Endothelial cell of umbilical vein (primary cell): ENCODE results near the gene CCR9. TPM values are rescaled to one million over a fixed set of nuclear protein-coding genes. Genes with fewer than 3 reads are reported as not detected.

Experiments
- BruUV-seq: library from RNA; stranded (reverse); fragments of 400-500 nt; replicated peaks from 2 replicates; lab custom pipeline; 2021; lab: Mats Ljungman, UMichigan
- CTCF ChIA-PET: fragments of 300-600, 350-600 bp; sonication (Branson Sonifier 250); formaldehyde crosslinking; loops from one replicate; lab custom pipeline; 2021; ENCODE audit warnings: antibody characterized with exemption, inconsistent platforms; lab: Charles Lee
- POLR2A ChIA-PET: fragments of 300-600, 350-600 bp; sonication (Branson Sonifier 250); formaldehyde crosslinking; loops from one replicate; lab custom pipeline; 2021; ENCODE audit warnings: antibody characterized with exemption, inconsistent platforms; lab: Charles Lee
- DNase-seq: peaks from one replicate; pipeline ENCODE4 v3.0.0-alpha.2; 2011; ENCODE audit warnings: low read depth, low spot score
- FAIRE-seq: peaks from 2 replicates; lab custom pipeline; 2011; peaks lifted over from hg19 to GRCh38; lab: Jason Lieb, UNC
- H2AFZ ChIP-seq: 2 replicates; pipeline ENCODE4 v1.6.0; 2012; ENCODE audit warnings: low read depth, low read length, control low read depth, inconsistent platforms
- H3K27ac ChIP-seq: 2 replicates; pipeline ENCODE4 v1.5.1; 2011; ENCODE audit warnings: low read depth, mild to moderate bottlenecking, control low read depth, low read length, moderate library complexity; ENCODE audit not compliant: insufficient read depth
- H3K27me3 ChIP-seq, 2 experiments: 2 replicates each; pipeline versions ENCODE4 v1.6.0 to v1.6.1; 2011; ENCODE audit warnings: low read length in 2 of 2, mixed read lengths in 1 of 2; ENCODE audit not compliant: control insufficient read depth in 2 of 2, insufficient read depth in 2 of 2
- H3K36me3 ChIP-seq, 2 experiments: 2 replicates in 1 of 2; 3 replicates in 1 of 2; pipeline ENCODE4 v1.5.1; 2011; ENCODE audit warnings: low read length in 2 of 2, mild to moderate bottlenecking in 1 of 2, moderate library complexity in 1 of 2; ENCODE audit not compliant: control insufficient read depth in 2 of 2, insufficient read depth in 2 of 2; ENCODE audit errors: extremely low read depth in 1 of 2
- H3K4me1 ChIP-seq: 3 replicates; pipeline ENCODE4 v1.5.1; 2011; ENCODE audit warnings: mild to moderate bottlenecking, low read length; ENCODE audit not compliant: control insufficient read depth, insufficient read depth; ENCODE audit errors: extremely low read depth
- H3K4me2 ChIP-seq: 2 replicates; pipeline ENCODE4 v1.6.1; 2011; ENCODE audit warnings: low read length, control low read depth, mixed read lengths; ENCODE audit not compliant: insufficient read depth
- H3K4me3 ChIP-seq, 3 experiments: fragments of 200-600 bp in 1 of 3; sonication (generic), shearing (Covaris generic) in 1 of 3; replicated peaks in 1 of 3; 2 replicates each; pipeline ENCODE4 v1.5.1; 2011 to 2016; ENCODE audit warnings: control low read depth in 3 of 3, low read length in 3 of 3, mild to moderate bottlenecking in 2 of 3, inconsistent platforms in 1 of 3, low read depth in 1 of 3, moderate library complexity in 1 of 3; ENCODE audit not compliant: insufficient read depth in 1 of 3
- H3K79me2 ChIP-seq: 2 replicates; pipeline ENCODE4 v1.6.0; 2012; ENCODE audit warnings: low read length, inconsistent platforms; ENCODE audit not compliant: control insufficient read depth, insufficient read depth
- H3K9ac ChIP-seq: replicated peaks from 2 replicates; pipeline ENCODE3; 2011; ENCODE audit warnings: low read length, control low read depth; ENCODE audit not compliant: insufficient read depth; ENCODE audit errors: extremely low read depth
- H3K9me1 ChIP-seq: replicated peaks from 3 replicates; pipeline ENCODE4 v1.6.0; 2011; ENCODE audit warnings: mild to moderate bottlenecking, low read length; ENCODE audit not compliant: control insufficient read depth, insufficient read depth; ENCODE audit errors: extremely low read depth
- H3K9me3 ChIP-seq: replicated peaks from 2 replicates; pipeline ENCODE4 v1.5.1; 2012; ENCODE audit warnings: low read length, inconsistent platforms; ENCODE audit not compliant: control insufficient read depth, insufficient read depth
- H4K20me1 ChIP-seq: replicated peaks from 2 replicates; pipeline ENCODE3; 2011; ENCODE audit warnings: mild to moderate bottlenecking, low read length; ENCODE audit not compliant: control insufficient read depth, insufficient read depth; ENCODE audit errors: extremely low read depth
- CTCF ChIP-seq, 2 donors: IDR thresholded peaks; 1 replicate in 1 of 2; 2 replicates in 1 of 2; pipeline ENCODE4 v1.5.1; 2011; ENCODE audit warnings: low read length in 2 of 2, mild to moderate bottlenecking in 2 of 2, moderate library complexity in 2 of 2, control low read depth in 1 of 2, inconsistent platforms in 1 of 2, low read depth in 1 of 2; ENCODE audit not compliant: insufficient read depth in 1 of 2; ENCODE audit errors: extremely low read depth in 1 of 2
- EZH2 ChIP-seq: IDR thresholded peaks from 2 replicates; pipeline ENCODE4 v1.6.1; 2012; ENCODE audit warnings: borderline replicate concordance, low read depth, mild to moderate bottlenecking, moderate library complexity, low read length, inconsistent platforms; ENCODE audit not compliant: severe bottlenecking
- FOS ChIP-seq: IDR thresholded peaks from 2 replicates; pipeline ENCODE4 v1.6.1; 2011; ENCODE audit warnings: mild to moderate bottlenecking, low read length, moderate library complexity, borderline replicate concordance; ENCODE audit not compliant: insufficient read depth
- GATA2 ChIP-seq: IDR thresholded peaks from 2 replicates; pipeline ENCODE4 v1.7.0; 2011; ENCODE audit warnings: low read depth, mild to moderate bottlenecking, moderate library complexity, mixed read lengths, low read length; ENCODE audit not compliant: insufficient read length, insufficient read depth
- MAX ChIP-seq: IDR thresholded peaks from 2 replicates; pipeline ENCODE4 v1.6.1; 2011; ENCODE audit not compliant: insufficient read depth, insufficient read length
- MYC ChIP-seq: IDR thresholded peaks from one replicate; pipeline ENCODE4 v1.6.1; 2011; ENCODE audit warnings: mild to moderate bottlenecking, low read depth, low read length
- POLR2A ChIP-seq: IDR thresholded peaks from 2 replicates; pipeline ENCODE4 v1.6.1; 2012; ENCODE audit warnings: low read depth, mild to moderate bottlenecking, control low read depth, low read length
- POLR2AphosphoS5 ChIP-seq: IDR thresholded peaks from 2 replicates; pipeline ENCODE4 v1.6.1; 2012; ENCODE audit warnings: low read depth, mild to moderate bottlenecking, control low read depth, low read length, moderate library complexity; ENCODE audit not compliant: insufficient read depth
- dilution Hi-C: fragments of 300-500 bp; cut with MboI; formaldehyde crosslinking; loops from one replicate; pipeline ENCODE4 v1.15.0; 2019; ENCODE audit warnings: low sequenced_read_pairs; ENCODE audit not compliant: extremely low pct_ligation_motif_present
- intact Hi-C: fragments of 100-400 bp; cut with micrococcal nuclease; formaldehyde crosslinking; loops from one replicate; pipeline ENCODE4 v1.10.0; 2022
- polyA plus RNA-seq, 4 experiments: library from polyadenylated mRNA; depleted of rRNA in 3 of 4; stranded (reverse) in 3 of 4; unstranded in 1 of 4; fragments of >200 nt; gene quantifications; 2 replicates each; pipeline versions ENCODE4 v1.2.1 to v1.2.3, GENCODE V29; 2011 to 2012; ENCODE audit warnings: missing spikeins in 1 of 4
- total RNA-seq: library from RNA; stranded (reverse); gene quantifications from 2 replicates; pipeline ENCODE4 v1.2.3, GENCODE V29; 2021

Gene CCR9
- total and polyA plus RNA-seq, 2 donors (not counting 3 experiments of a cell fraction or from before 2014, with no cell fraction given), result not detected

- Histone ChIP-seq H4K20me1 (no peaks in the 10 kb centered on the region), H3K9me1 (no peaks in the 10 kb centered on the region), H3K4me3 (no peak overlapping the region), H3K4me2 (no peak overlapping the region), H3K79me2 (no peaks in the 10 kb centered on the region), H3K27me3 (peaks cover 0 to 2% of the 10 kb centered on the region in 2 experiments), H3K36me3 (peaks cover 2 to 3% of the 10 kb centered on the region in 2 experiments), H2AFZ (no peak overlapping the region), H3K9ac (no peak overlapping the region), H3K4me1 (peaks cover 5% of the 10 kb centered on the region), H3K27ac (no peak overlapping the region), H3K9me3 (no peaks in the 10 kb centered on the region)
- dilution Hi-C loops (no loop called here), intact Hi-C loops (no loop called here)
- no TSS peak for BruUV-seq
- no peak for FAIRE-seq
- TF ChIP-seq MYC (no peak), POLR2AphosphoS5 (no peak), CTCF (IDR thresholded peaks at IDR 0.05; ENCODE audit: extremely low read depth in 1 of 2, insufficient read depth in 1 of 2, low read depth in 1 of 2, low read length in 2 of 2) (no peak), FOS (no peak), POLR2A (no peak), EZH2 (no peak), MAX (no peak), GATA2 (no peak)
- CTCF ChIA-PET, result no interaction called here
- POLR2A ChIA-PET, result no interaction called here
- no peak for DNase-seq
Observed at GRCh38 chr3:45838466-45838865, 47.9 kb upstream of the CCR9 start.
